ENCODE data around the gene MAP4K3.

DNA sequence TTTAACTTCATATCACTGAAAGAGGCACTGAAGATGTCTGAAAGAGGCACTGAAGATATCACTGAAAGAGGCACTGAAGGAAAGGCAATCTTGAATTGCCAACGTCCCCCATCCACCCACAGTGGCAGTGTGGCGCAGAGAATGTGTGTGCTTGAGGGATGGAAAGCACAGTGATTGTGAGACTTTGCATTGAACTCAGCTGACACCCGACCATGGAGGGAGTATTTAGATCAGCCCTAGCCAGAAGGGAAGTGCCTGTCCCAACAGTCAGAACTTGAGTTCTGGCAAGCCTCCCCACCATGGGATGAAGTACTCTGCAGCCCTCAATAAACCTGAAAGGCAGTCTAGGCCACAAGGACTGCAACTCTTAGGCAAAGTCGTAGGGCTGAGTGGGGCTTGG, 33.8 kb downstream of the MAP4K3 start:
- TF ChIP-seq, protein P1, sequence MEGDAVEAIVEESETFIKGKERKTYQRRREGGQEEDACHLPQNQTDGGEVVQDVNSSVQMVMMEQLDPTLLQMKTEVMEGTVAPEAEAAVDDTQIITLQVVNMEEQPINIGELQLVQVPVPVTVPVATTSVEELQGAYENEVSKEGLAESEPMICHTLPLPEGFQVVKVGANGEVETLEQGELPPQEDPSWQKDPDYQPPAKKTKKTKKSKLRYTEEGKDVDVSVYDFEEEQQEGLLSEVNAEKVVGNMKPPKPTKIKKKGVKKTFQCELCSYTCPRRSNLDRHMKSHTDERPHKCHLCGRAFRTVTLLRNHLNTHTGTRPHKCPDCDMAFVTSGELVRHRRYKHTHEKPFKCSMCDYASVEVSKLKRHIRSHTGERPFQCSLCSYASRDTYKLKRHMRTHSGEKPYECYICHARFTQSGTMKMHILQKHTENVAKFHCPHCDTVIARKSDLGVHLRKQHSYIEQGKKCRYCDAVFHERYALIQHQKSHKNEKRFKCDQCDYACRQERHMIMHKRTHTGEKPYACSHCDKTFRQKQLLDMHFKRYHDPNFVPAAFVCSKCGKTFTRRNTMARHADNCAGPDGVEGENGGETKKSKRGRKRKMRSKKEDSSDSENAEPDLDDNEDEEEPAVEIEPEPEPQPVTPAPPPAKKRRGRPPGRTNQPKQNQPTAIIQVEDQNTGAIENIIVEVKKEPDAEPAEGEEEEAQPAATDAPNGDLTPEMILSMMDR (IDR thresholded peaks at IDR 0.05), result no peak
- TF ChIP-seq POLR2A (IDR thresholded peaks at IDR 0.05; ENCODE audit: low read depth) (no peak), POLR2AphosphoS5 (IDR thresholded peaks at IDR 0.05) (no peak)

Data from esophagus muscularis mucosa (tissue), 3 donors.